ENCODE data around the gene PHLPP1.

- TF ChIP-seq ZNF70 (CRISPR knock-in tag; IDR thresholded peaks at IDR 0.05) = no peak
- TF ChIP-seq GLIS3 (CRISPR knock-in tag; IDR thresholded peaks at IDR 0.05) = no peak
- TF ChIP-seq SNAI2 (CRISPR knock-in tag; IDR thresholded peaks at IDR 0.05) = no peak
- TF ChIP-seq, protein P1, sequence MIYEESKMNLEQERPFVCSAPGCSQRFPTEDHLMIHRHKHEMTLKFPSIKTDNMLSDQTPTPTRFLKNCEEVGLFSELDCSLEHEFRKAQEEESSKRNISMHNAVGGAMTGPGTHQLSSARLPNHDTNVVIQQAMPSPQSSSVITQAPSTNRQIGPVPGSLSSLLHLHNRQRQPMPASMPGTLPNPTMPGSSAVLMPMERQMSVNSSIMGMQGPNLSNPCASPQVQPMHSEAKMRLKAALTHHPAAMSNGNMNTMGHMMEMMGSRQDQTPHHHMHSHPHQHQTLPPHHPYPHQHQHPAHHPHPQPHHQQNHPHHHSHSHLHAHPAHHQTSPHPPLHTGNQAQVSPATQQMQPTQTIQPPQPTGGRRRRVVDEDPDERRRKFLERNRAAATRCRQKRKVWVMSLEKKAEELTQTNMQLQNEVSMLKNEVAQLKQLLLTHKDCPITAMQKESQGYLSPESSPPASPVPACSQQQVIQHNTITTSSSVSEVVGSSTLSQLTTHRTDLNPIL (CRISPR knock-in tag; IDR thresholded peaks at IDR 0.05; ENCODE audit: low read depth) = no peak
- TF ChIP-seq ARNTL (CRISPR knock-in tag; IDR thresholded peaks at IDR 0.05; ENCODE audit: borderline replicate concordance, low read depth) = no peak
- no peak for TF ChIP-seq ZFP3 (CRISPR knock-in tag; IDR thresholded peaks at IDR 0.05)
- TF ChIP-seq BACH2 (CRISPR knock-in tag; IDR thresholded peaks at IDR 0.05; ENCODE audit: borderline replicate concordance) = no peak
- no peak for TF ChIP-seq ISL1 (CRISPR knock-in tag; IDR thresholded peaks at IDR 0.05)
- no peak for TF ChIP-seq PPARA (CRISPR knock-in tag; IDR thresholded peaks at IDR 0.05; ENCODE audit: borderline replicate concordance)
- TF ChIP-seq CSRNP3 (CRISPR knock-in tag; IDR thresholded peaks at IDR 0.05) = no peak
These were observed 94.6 kb downstream of the PHLPP1 start for GRCh38 chr18:62809900-62810299.

Measured in SK-N-SH treated with all-trans-retinoic acid at 6 μM for 48 hours (cell line).